ENCODE results near the gene NLGN4X. TPM values are rescaled to one million over a fixed set of nuclear protein-coding genes. Genes with fewer than 3 reads are reported as not detected.

Gene NLGN4X
- polyA plus RNA-seq, 1 experiment: 1.1 TPM

- Histone ChIP-seq H3K27me3 (ENCODE audit: control insufficient read depth, insufficient read depth, low read length) (no peaks in the 10 kb centered on the region), H3K36me3 (ENCODE audit: control insufficient read depth, insufficient read depth, low read length) (no peaks in the 10 kb centered on the region), H3K4me3 (ENCODE audit: low read depth, low read length) (no peak overlapping the region)
- DNase-seq (ENCODE audit: low read depth): no peak
- ChIA-PET POLR2A (no interaction called here), CTCF (no interaction called here)
- no peak for TF ChIP-seq CTCF (IDR thresholded peaks at IDR 0.05; ENCODE audit: insufficient read depth, low read depth, low read length)
Observed at GRCh38 chrX:5959286-5959685, 269.4 kb downstream of the NLGN4X start.

GRCh38 chrX:5958523-5958922, 270.1 kb downstream of the NLGN4X start:
- CTCF ChIA-PET: interaction anchor here (0.6 to 0.7 kb wide), 2 partner anchors 156 to 288 kb away, joined by 3 read pairs; no protein-coding TSS in a partner anchor
- POLR2A ChIA-PET: no interaction called here
- no peaks in the 10 kb centered on the region for H3K27me3 ChIP-seq (ENCODE audit: control insufficient read depth, insufficient read depth, low read length)
- no peaks in the 10 kb centered on the region for H3K36me3 ChIP-seq (ENCODE audit: control insufficient read depth, insufficient read depth, low read length)
- TF ChIP-seq CTCF (IDR thresholded peaks at IDR 0.05; ENCODE audit: insufficient read depth, low read depth, low read length): no peak
- no peak for DNase-seq (ENCODE audit: low read depth)
- H3K4me3 ChIP-seq (ENCODE audit: low read depth, low read length): no peak overlapping the region

- Histone ChIP-seq H3K4me3 (ENCODE audit: low read depth, low read length) (no peak overlapping the region), H3K27me3 (ENCODE audit: control insufficient read depth, insufficient read depth, low read length) (no peaks in the 10 kb centered on the region), H3K36me3 (ENCODE audit: control insufficient read depth, insufficient read depth, low read length) (no peaks in the 10 kb centered on the region)
- peak; percentile 4 for DNase-seq (ENCODE audit: low read depth)
- CTCF ChIA-PET: no interaction called here
- TF ChIP-seq CTCF (IDR thresholded peaks at IDR 0.05; ENCODE audit: insufficient read depth, low read depth, low read length): no peak
- POLR2A ChIA-PET: no interaction called here
Observed at GRCh38 chrX:5957506-5957905, 271.2 kb downstream of the NLGN4X start.

GRCh38 chrX:5936438-5936837, 292.2 kb downstream of the NLGN4X start:
- peak; percentile 0 for DNase-seq (ENCODE audit: low read depth)
- Histone ChIP-seq H3K4me3 (ENCODE audit: low read depth, low read length) (no peak overlapping the region), H3K36me3 (ENCODE audit: control insufficient read depth, insufficient read depth, low read length) (no peaks in the 10 kb centered on the region), H3K27me3 (ENCODE audit: control insufficient read depth, insufficient read depth, low read length) (no peaks in the 10 kb centered on the region)
- TF ChIP-seq CTCF (IDR thresholded peaks at IDR 0.05; ENCODE audit: insufficient read depth, low read depth, low read length): no peak
- POLR2A ChIA-PET: no interaction called here
- CTCF ChIA-PET: no interaction called here

- H3K36me3 ChIP-seq (ENCODE audit: control insufficient read depth, insufficient read depth, low read length): no peaks in the 10 kb centered on the region
- no peaks in the 10 kb centered on the region for H3K27me3 ChIP-seq (ENCODE audit: control insufficient read depth, insufficient read depth, low read length)
- ChIA-PET POLR2A (no interaction called here), CTCF (no interaction called here)
- no peak for DNase-seq (ENCODE audit: low read depth)
- no peak for TF ChIP-seq CTCF (IDR thresholded peaks at IDR 0.05; ENCODE audit: insufficient read depth, low read depth, low read length)
- no peak overlapping the region for H3K4me3 ChIP-seq (ENCODE audit: low read depth, low read length)
Observed at GRCh38 chrX:5928224-5928623, 300.4 kb downstream of the NLGN4X start.
